ENCODE measurements around the gene RDH11. TPM values are rescaled to one million over a fixed set of nuclear protein-coding genes. Genes with fewer than 3 reads are reported as not detected.

Gene RDH11
- total and polyA plus RNA-seq, 10 of the 15 experiments (the other 5 are each of a cell fraction or from before 2014, with no cell fraction given): 49.7 to 161 (median 77.2) TPM

- TF ChIP-seq CUX1 (IDR thresholded peaks at IDR 0.05; ENCODE audit: insufficient replicate concordance, low read depth, low read length): no peak
Measured at GRCh38 chr14:67630186-67630585, 65.4 kb downstream of the RDH11 start (continued).

- Histone ChIP-seq H3K4me2 (ENCODE audit: control insufficient read depth, insufficient read depth) (no peak overlapping the region), H3K79me2 (ENCODE audit: control insufficient read depth, insufficient read depth, low read length) (no peaks in the 10 kb centered on the region), H2AFZ (ENCODE audit: control insufficient read depth, low read depth, low read length) (no peak overlapping the region), H3K4me3 (no peak overlapping the region), H3K4me1 (ENCODE audit: control insufficient read depth, insufficient read depth, low read length) (no peaks in the 10 kb centered on the region), H3K27ac (ENCODE audit: control insufficient read depth, insufficient read depth) (no peak overlapping the region), H3K9me3 (replicated peaks; ENCODE audit: control insufficient read depth, insufficient read depth, low read length) (no peaks in the 10 kb centered on the region; the same call in 2 of the 3 replicates), H3K36me3 (ENCODE audit: control insufficient read depth in 2 of 2, insufficient read depth in 2 of 2, low read length in 1 of 2) (no peaks in the 10 kb centered on the region), H3K27me3 (replicated peaks in 1 of 2; ENCODE audit: control insufficient read depth in 2 of 2, insufficient read depth in 2 of 2, low read length in 1 of 2) (no peaks in the 10 kb centered on the region), H4K20me1 (ENCODE audit: control insufficient read depth, insufficient read depth) (no peaks in the 10 kb centered on the region), H3K9ac (ENCODE audit: control insufficient read depth, insufficient read depth, low read length) (no peak overlapping the region)
- ChIA-PET RAD21 (ENCODE audit: unreplicated experiment) (interaction anchor here (0.9 kb wide), 1 partner anchor 41 kb away, joined by 4 read pairs; no protein-coding TSS in a partner anchor), POLR2A (interaction anchor here (1.4 kb wide), 1 partner anchor 15 kb away, joined by 3 read pairs; no protein-coding TSS in a partner anchor), CTCF (interaction anchor here (3.1 kb wide), 1 partner anchor 9 kb away, joined by 14 read pairs; the partner anchor contains the start of gene ARG2), SMC1A (ENCODE audit: uncharacterized antibody, unreplicated experiment) (no interaction called here)
- no peak for DNase-seq (ENCODE audit: low read depth, low spot score)
- BruUV-seq (replicated peaks): no TSS peak
- in situ Hi-C loops (cut with MboI): no loop called here
- TF ChIP-seq YBX1 (IDR thresholded peaks at IDR 0.05) (no peak), SMAD5 (IDR thresholded peaks at IDR 0.05; ENCODE audit: low read depth) (no peak), KLF5 (IDR thresholded peaks at IDR 0.05; ENCODE audit: partially characterized antibody) (no peak), HDGF (IDR thresholded peaks at IDR 0.05) (no peak), USF1 (IDR thresholded peaks at IDR 0.05; ENCODE audit: borderline replicate concordance, extremely low read length, insufficient read depth, low read depth, low read length) (no peak), ASH2L (IDR thresholded peaks at IDR 0.05; ENCODE audit: borderline replicate concordance, low read depth) (no peak), SMC3 (IDR thresholded peaks at IDR 0.05; ENCODE audit: borderline replicate concordance, low read length) (no peak)
- intact Hi-C loops (cut with micrococcal nuclease; ENCODE audit: unreplicated experiment): no loop called here
- ATAC-seq: no peak
- FAIRE-seq: no peak
Measured at GRCh38 chr14:67627519-67627918, 68.0 kb downstream of the RDH11 start.

Small RNAs within 50 kb of the gene (small RNA-seq; reads per million reads assigned to genes)
- gene AL049779.3 (not detected), gene RN7SL369P (not detected), gene RNA5SP386 (not detected)

Other genes with a start within 250 kb of the RDH11 start
Only the 7 nearest of the 8 such genes appear.
- gene PLEKHH1, start 162.5 kb downstream of the RDH11 start, total RNA-seq (2014; rRNA removed): 0.40 and 0.87 TPM in 2 replicates
- gene PLEKHH1, start 162.5 kb downstream of the RDH11 start, total RNA-seq (2014; rRNA removed; fragmentation: Illumina TruSeq; extraction: Trizol): 0.32 and 0.67 TPM in 2 replicates
- gene PLEKHH1, start 162.5 kb downstream of the RDH11 start, total RNA-seq (2021): 0.95 and 1.4 TPM in 2 replicates
- 0.16 and 0.30 TPM in 2 replicates for gene PLEKHH1, start 162.5 kb downstream of the RDH11 start, polyA plus RNA-seq (2011; rRNA removed)
- gene PLEKHH1, start 162.5 kb downstream of the RDH11 start, polyA plus RNA-seq (2014; fragmentation: Illumina TruSeq; extraction: Trizol): 0.59 and 0.60 TPM in 2 replicates
- under 1 TPM; 0.11 to 0.22 TPM for gene PLEKHH1, start 162.5 kb downstream of the RDH11 start, polyA plus RNA-seq (2014; fragmentation: Nextera tagmentation; extraction: Ambion mirVana)
- 0.42 and 0.76 TPM in 2 replicates for gene PLEKHH1, start 162.5 kb downstream of the RDH11 start, polyA plus RNA-seq (2014; rRNA removed)
- under 1 TPM; 0.23 to 0.66 TPM for gene PLEKHH1, start 162.5 kb downstream of the RDH11 start, polyA plus RNA-seq (2016; fragmentation: Nextera tagmentation; extraction: Ambion mirVana)
- gene PIGH, start 95.5 kb downstream of the RDH11 start, total RNA-seq (2014; rRNA removed): 26.5 and 29.9 TPM in 2 replicates
- gene PIGH, start 95.5 kb downstream of the RDH11 start, total RNA-seq (2014; rRNA removed; fragmentation: Illumina TruSeq; extraction: Trizol): 17.6 and 19.3 TPM in 2 replicates
- 16.6 and 19.4 TPM in 2 replicates for gene PIGH, start 95.5 kb downstream of the RDH11 start, total RNA-seq (2021)
- 46.6 and 52.3 TPM in 2 replicates for gene PIGH, start 95.5 kb downstream of the RDH11 start, polyA plus RNA-seq (2011; rRNA removed)
- 19.5 and 22.8 TPM in 2 replicates for gene PIGH, start 95.5 kb downstream of the RDH11 start, polyA plus RNA-seq (2014; fragmentation: Illumina TruSeq; extraction: Trizol)
- gene PIGH, start 95.5 kb downstream of the RDH11 start, polyA plus RNA-seq (2014; fragmentation: Nextera tagmentation; extraction: Ambion mirVana): 10 to 100 TPM; 15.5 to 17.8 TPM
- gene PIGH, start 95.5 kb downstream of the RDH11 start, polyA plus RNA-seq (2014; rRNA removed): 34.4 and 41.7 TPM in 2 replicates
- 10 to 100 TPM; 25.0 to 26.5 TPM for gene PIGH, start 95.5 kb downstream of the RDH11 start, polyA plus RNA-seq (2016; fragmentation: Nextera tagmentation; extraction: Ambion mirVana)
- gene ARG2, start 75.8 kb downstream of the RDH11 start, total RNA-seq (2014; rRNA removed): 0.96 and 2.1 TPM in 2 replicates
- 0.81 and 0.88 TPM in 2 replicates for gene ARG2, start 75.8 kb downstream of the RDH11 start, total RNA-seq (2014; rRNA removed; fragmentation: Illumina TruSeq; extraction: Trizol)
- gene ARG2, start 75.8 kb downstream of the RDH11 start, total RNA-seq (2021): 0.85 and 0.93 TPM in 2 replicates
- gene ARG2, start 75.8 kb downstream of the RDH11 start, polyA plus RNA-seq (2011; rRNA removed): 7.8 and 8.9 TPM in 2 replicates
- gene ARG2, start 75.8 kb downstream of the RDH11 start, polyA plus RNA-seq (2014; fragmentation: Illumina TruSeq; extraction: Trizol): 1.5 and 1.6 TPM in 2 replicates
- 1 to 10 TPM; 2.1 to 3.2 TPM for gene ARG2, start 75.8 kb downstream of the RDH11 start, polyA plus RNA-seq (2014; fragmentation: Nextera tagmentation; extraction: Ambion mirVana)
- gene ARG2, start 75.8 kb downstream of the RDH11 start, polyA plus RNA-seq (2014; rRNA removed): 0.74 and 1.8 TPM in 2 replicates
- gene ARG2, start 75.8 kb downstream of the RDH11 start, polyA plus RNA-seq (2016; fragmentation: Nextera tagmentation; extraction: Ambion mirVana): 1 to 10 TPM in 1 of 2 experiments, under 1 TPM in 1; 0.48 to 1.2 TPM
- gene VTI1B, start 21.1 kb downstream of the RDH11 start, total RNA-seq (2014; rRNA removed): 28.2 and 32.0 TPM in 2 replicates
- 46.7 and 49.8 TPM in 2 replicates for gene VTI1B, start 21.1 kb downstream of the RDH11 start, total RNA-seq (2014; rRNA removed; fragmentation: Illumina TruSeq; extraction: Trizol)
- 65.5 and 68.1 TPM in 2 replicates for gene VTI1B, start 21.1 kb downstream of the RDH11 start, total RNA-seq (2021)
- 89.6 and 108 TPM in 2 replicates for gene VTI1B, start 21.1 kb downstream of the RDH11 start, polyA plus RNA-seq (2011; rRNA removed)
- gene VTI1B, start 21.1 kb downstream of the RDH11 start, polyA plus RNA-seq (2014; fragmentation: Illumina TruSeq; extraction: Trizol): 51.2 and 55.0 TPM in 2 replicates
- gene VTI1B, start 21.1 kb downstream of the RDH11 start, polyA plus RNA-seq (2014; fragmentation: Nextera tagmentation; extraction: Ambion mirVana): 10 to 100 TPM; 15.0 to 43.8 TPM
- gene VTI1B, start 21.1 kb downstream of the RDH11 start, polyA plus RNA-seq (2014; rRNA removed): 34.8 and 44.9 TPM in 2 replicates
- gene VTI1B, start 21.1 kb downstream of the RDH11 start, polyA plus RNA-seq (2016; fragmentation: Nextera tagmentation; extraction: Ambion mirVana): 100 to 1,000 TPM in 1 of 2 experiments, 10 to 100 TPM in 1; 93.0 to 117 TPM
- gene RDH12, start 6.1 kb upstream of the RDH11 start, total RNA-seq (2014; rRNA removed): not detected in 2 replicates
- not detected in 2 replicates for gene RDH12, start 6.1 kb upstream of the RDH11 start, total RNA-seq (2014; rRNA removed; fragmentation: Illumina TruSeq; extraction: Trizol)
- not detected in 2 replicates for gene RDH12, start 6.1 kb upstream of the RDH11 start, total RNA-seq (2021)
- not detected in 2 replicates for gene RDH12, start 6.1 kb upstream of the RDH11 start, polyA plus RNA-seq (2011; rRNA removed)
- not detected in 2 replicates for gene RDH12, start 6.1 kb upstream of the RDH11 start, polyA plus RNA-seq (2014; fragmentation: Illumina TruSeq; extraction: Trizol)
- not detected for gene RDH12, start 6.1 kb upstream of the RDH11 start, polyA plus RNA-seq (2014; fragmentation: Nextera tagmentation; extraction: Ambion mirVana)
- not detected in 2 replicates for gene RDH12, start 6.1 kb upstream of the RDH11 start, polyA plus RNA-seq (2014; rRNA removed)
- gene RDH12, start 6.1 kb upstream of the RDH11 start, polyA plus RNA-seq (2016; fragmentation: Nextera tagmentation; extraction: Ambion mirVana): not detected
- gene ZFYVE26, start 120.8 kb upstream of the RDH11 start, total RNA-seq (2014; rRNA removed): 12.5 and 16.4 TPM in 2 replicates
- gene ZFYVE26, start 120.8 kb upstream of the RDH11 start, total RNA-seq (2014; rRNA removed; fragmentation: Illumina TruSeq; extraction: Trizol): 12.4 and 12.6 TPM in 2 replicates
- 22.1 and 25.6 TPM in 2 replicates for gene ZFYVE26, start 120.8 kb upstream of the RDH11 start, total RNA-seq (2021)
- gene ZFYVE26, start 120.8 kb upstream of the RDH11 start, polyA plus RNA-seq (2011; rRNA removed): 19.0 and 25.4 TPM in 2 replicates
- 11.6 and 15.1 TPM in 2 replicates for gene ZFYVE26, start 120.8 kb upstream of the RDH11 start, polyA plus RNA-seq (2014; fragmentation: Illumina TruSeq; extraction: Trizol)
- 1 to 10 TPM in 1 of 2 experiments, under 1 TPM in 1; 1.00 to 1.2 TPM for gene ZFYVE26, start 120.8 kb upstream of the RDH11 start, polyA plus RNA-seq (2014; fragmentation: Nextera tagmentation; extraction: Ambion mirVana)
- 11.4 and 11.7 TPM in 2 replicates for gene ZFYVE26, start 120.8 kb upstream of the RDH11 start, polyA plus RNA-seq (2014; rRNA removed)
- gene ZFYVE26, start 120.8 kb upstream of the RDH11 start, polyA plus RNA-seq (2016; fragmentation: Nextera tagmentation; extraction: Ambion mirVana): 1 to 10 TPM; 7.8 to 8.2 TPM
- gene RAD51B, start 124.0 kb upstream of the RDH11 start, total RNA-seq (2014; rRNA removed): 18.2 and 27.0 TPM in 2 replicates
- gene RAD51B, start 124.0 kb upstream of the RDH11 start, total RNA-seq (2014; rRNA removed; fragmentation: Illumina TruSeq; extraction: Trizol): 23.3 and 23.4 TPM in 2 replicates
- 17.3 and 25.2 TPM in 2 replicates for gene RAD51B, start 124.0 kb upstream of the RDH11 start, total RNA-seq (2021)
- gene RAD51B, start 124.0 kb upstream of the RDH11 start, polyA plus RNA-seq (2011; rRNA removed): 26.8 and 37.6 TPM in 2 replicates
- gene RAD51B, start 124.0 kb upstream of the RDH11 start, polyA plus RNA-seq (2014; fragmentation: Illumina TruSeq; extraction: Trizol): 13.7 and 18.8 TPM in 2 replicates
- gene RAD51B, start 124.0 kb upstream of the RDH11 start, polyA plus RNA-seq (2014; fragmentation: Nextera tagmentation; extraction: Ambion mirVana): 10 to 100 TPM; 16.3 to 19.3 TPM
- gene RAD51B, start 124.0 kb upstream of the RDH11 start, polyA plus RNA-seq (2014; rRNA removed): 9.4 and 9.8 TPM in 2 replicates
- gene RAD51B, start 124.0 kb upstream of the RDH11 start, polyA plus RNA-seq (2016; fragmentation: Nextera tagmentation; extraction: Ambion mirVana): 10 to 100 TPM; 26.0 to 26.7 TPM